ENCODE results near the gene PSMA2. TPM values are rescaled to one million over a fixed set of nuclear protein-coding genes. Genes with fewer than 3 reads are reported as not detected.

PSMA2 gene
- polyA plus RNA-seq, 1 donor, result 280 TPM

DNA sequence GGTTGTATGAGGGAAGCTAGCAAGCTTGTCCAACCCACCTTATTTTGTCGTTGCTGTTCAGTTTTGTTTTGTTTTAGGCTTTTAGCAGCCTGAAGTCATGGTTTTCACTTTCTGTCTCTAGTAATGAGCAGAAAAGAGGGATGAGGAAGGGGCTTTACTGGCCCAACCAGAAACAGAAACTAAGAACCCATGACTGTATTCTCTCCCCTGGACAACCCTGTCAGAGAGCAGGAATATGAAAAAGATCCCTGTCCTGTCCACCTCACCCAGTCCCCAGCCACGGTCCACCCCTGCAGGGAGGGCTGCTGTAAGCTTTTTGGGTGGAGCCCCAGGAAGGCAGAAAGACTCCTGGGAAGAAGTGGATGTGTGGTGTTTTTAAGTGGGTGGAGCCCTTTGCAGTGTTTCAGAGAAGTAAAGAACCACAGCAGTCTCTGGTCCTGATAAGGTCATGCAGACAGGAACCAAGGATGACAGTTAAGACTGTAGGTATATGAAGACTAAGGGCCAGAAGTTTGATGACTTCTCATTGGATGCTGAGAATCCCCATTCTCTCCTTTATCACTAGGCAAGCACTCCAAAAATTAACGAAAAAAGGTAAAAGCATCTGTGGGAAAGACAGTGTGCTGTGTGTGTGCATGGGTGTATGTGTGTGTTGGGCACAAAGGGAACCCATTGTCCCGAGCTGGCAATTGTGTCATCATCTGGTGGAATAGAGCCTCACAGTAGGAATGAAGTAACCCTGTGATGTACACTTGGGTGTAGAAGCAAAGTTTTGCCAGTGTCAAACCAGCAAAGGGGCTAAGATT lies 14.1 kb upstream of the PSMA2 start:
- DNase-seq, result no peak

DNA sequence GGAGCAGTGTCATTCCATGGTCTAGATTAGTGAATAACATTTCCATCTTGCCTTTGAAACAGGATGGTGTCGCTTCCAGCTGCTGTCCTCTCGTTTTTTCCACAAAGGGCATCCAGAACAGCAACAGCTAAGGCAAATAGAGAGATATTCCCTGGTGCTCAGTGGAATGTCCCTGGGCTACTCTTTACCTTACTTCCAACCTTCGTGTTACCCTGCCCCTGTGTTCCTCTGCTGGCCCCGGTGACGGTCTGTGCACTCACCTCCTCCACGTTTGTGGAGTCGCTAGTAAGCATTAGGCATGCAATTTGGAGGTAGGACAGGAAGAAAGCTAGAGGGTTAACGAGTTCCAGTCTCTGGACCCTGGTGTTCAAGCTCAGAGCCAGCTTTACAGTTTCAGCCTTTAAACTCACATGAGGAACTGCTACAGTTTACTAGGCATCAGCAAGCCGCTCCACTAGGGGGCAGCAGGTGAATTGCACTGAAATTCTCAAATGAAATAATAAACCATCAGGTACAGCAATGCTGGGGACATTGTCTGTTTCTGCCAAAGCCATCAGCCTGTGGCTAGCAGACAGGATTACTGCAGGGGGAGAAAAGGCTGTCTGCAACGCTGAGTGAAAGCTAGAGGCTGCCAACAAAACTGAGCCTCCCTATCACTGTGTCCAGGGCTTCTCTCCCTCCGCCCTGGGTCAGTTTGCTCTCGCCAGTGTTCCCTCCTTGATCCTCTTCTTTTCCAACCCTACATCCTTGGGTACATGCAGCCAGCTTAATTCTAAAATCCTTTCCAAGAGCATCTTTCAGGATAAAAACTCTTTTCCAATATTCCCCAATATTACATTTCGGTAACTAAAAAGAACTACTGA lies 9.2 kb upstream of the PSMA2 start:
- peak; percentile 84 for DNase-seq

DNA sequence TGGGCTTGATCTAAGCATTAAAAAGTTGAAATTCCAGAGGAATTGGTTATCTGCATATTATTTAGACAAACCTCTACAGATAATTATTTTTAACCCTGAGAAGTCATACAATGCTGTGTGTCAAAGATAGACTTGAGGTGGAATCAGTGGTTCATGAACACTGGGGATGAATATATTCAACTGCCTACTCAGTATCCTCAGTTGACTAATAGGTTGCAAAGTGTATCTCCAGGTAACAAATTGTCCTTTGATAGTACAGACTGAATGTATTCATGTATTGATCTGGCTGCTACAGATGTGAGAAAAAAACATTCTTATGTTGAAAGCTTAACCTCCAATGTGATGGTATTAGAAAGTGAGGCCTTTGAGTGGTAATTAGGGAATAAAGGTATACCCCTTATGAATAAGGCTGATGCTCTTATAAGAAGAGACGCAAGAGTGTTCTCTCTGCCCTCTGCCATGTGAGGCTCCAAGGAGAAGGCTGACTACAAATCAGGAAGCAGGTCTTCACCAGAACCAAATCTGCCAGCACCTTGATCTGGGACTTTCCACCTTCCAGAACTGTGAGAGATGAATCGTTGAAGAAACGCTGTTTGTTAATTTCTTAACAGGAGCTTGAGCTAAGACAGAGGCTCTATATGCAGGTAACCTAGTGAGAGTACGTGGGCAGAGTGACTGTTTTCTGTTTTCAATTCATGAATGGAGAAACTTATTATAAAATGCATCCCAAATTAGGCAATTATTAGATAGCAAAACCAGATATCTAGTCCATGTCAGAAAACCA lies 7.7 kb upstream of the PSMA2 start:
- no peak for DNase-seq

DNA sequence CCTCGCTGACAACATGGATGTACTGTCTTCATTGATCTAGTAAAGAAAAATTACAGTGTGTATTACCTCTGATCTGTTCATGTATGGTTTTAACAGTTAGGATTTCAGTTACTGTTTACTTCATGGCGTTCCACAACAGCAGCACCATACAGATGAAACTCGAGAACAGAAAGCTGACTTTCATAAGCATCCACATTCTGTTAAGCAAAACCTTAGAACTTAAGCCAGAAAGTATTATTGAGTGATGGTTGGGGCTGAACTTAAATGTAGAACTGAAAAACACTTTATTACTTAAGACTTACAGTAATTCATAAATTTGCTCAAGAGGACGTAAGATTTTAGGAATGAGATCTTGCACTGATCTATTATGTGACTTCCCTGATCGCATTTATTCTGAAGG lies 3.9 kb upstream of the PSMA2 start:
- no peak for DNase-seq

DNA sequence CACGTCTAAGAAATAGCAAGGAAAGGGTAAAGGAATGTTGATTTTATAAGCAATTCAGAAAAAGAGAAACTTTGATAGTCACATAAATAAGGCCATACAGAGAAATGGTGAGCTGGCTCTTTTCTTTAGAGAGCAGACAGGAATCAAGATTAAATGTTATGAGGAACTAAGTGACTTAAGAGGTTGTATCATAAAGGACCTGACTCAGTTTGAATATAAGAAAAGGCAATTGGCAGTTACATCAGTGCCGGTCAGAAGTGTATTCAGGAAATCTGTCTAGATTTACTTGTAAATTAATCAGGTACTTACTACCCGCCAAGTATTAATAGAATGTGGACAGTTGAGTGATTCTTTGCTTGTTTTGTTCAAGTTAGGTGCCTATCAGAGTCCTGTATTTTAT lies 2.3 kb upstream of the PSMA2 start:
- DNase-seq, result no peak

DNA sequence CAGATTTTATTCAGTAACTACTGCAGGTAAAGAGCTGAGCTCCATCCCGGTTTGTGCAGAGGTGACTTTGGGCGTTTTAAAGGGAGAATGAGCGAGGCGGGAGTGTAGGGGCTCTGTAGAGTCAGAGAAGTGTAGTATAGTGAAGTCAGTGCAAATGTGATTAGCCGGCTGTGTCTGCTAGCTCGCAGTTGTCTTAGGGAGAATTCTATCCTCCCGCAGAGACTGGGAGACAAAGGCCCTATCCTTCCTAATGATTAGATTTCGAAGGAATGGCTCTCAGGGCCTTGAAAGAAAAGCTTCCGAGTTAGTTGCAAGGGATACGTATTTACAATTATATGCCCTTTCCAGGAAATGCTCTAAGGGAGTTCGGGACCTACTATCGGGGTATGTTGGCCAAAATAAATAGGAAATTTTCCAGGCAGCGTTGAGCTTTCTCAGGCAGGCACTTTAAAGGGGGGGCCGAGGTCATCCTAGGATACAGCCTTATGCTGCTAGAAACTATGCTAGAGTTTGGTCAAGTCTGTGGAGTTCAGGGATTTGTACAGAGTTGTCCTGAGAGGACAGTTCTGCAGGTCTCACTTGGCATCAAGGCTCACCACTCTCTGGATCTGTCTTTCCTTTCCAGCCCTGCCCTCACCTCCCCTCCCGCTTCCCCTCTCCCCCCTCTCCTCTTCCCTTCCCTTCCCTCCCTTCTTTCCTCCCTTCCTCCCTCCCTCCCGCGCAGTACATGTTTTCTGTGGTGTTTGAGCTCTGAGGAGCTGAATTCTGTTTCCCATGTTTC lies 1.0 kb upstream of the PSMA2 start:
- peak; percentile 55 for DNase-seq

DNA sequence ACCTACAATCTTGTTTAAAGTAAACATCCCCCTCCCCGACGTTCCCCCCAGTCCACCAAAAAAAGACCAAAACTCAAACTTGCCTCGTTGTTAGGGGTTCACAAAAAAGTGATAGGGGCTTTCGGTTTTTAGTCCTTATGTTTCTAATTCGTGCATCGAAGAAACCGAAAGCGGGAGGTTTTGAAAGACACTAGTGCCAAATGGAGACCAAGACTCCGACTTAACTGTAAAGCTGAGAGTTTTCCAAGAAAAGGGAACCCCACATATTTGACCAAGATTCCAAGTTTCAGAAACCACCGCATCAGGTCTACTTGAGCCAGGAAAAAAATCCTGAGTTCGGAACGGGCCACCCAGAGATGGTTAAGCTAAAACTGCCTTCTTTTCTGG lies 534 bp downstream of the PSMA2 start:
- DNase-seq, result no peak

DNA sequence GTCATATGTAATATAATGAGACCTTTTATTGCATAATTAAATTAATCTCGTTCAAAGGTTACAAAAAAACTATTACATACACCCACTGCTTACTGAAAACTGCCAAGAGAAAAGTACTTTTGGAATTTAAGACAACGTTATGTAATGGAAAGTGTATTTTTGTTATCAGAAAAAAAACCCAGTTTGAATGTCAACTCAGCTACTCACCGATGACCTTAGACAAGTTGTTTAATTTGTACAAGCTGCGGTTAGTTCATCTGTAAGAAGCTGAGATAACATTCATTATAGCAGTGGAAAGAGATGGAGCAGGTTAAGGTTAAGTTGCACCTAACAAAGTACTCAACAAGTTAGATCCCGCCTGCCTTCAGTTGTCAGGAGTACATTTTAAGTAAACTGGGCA lies 1.1 kb downstream of the PSMA2 start:
- DNase-seq, result no peak

DNA sequence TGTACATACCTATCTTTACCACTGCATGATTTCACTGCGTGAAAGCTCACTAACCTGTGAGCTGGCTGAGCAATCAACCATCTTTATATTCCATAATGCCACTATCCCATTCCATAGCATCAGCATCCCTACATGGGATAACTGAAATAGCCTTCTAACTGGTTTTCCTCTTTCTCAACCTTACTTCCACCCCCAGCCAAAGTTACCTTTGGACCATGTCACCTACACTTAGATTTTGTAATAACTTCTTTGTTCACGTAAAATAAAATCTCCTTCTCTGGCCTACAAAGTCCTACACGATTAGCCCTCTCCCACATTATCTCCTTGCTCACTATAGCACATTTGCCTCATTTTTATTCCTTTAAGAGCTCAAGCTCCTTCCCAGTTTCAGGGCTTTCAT lies 2.5 kb downstream of the PSMA2 start:
- no peak for DNase-seq

DNA sequence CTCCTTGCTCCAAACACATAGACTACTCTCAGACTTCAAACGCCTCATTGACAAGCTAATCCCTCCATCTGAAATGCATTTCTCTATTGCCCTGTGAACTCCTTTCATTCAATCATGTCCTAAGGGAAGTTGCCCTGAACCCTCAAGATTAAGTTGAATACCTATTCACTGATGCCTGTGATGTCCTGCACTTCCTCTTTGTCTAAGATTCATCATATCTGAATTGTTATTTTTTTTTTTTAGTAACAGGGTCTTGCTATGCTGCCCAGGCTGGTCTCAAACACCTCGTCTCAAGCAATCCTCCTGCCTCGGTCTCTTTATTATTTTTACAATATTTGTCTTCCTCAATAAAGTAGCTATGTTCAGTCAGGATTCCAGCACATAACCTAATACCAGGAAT lies 3.2 kb downstream of the PSMA2 start:
- DNase-seq, result no peak

DNA sequence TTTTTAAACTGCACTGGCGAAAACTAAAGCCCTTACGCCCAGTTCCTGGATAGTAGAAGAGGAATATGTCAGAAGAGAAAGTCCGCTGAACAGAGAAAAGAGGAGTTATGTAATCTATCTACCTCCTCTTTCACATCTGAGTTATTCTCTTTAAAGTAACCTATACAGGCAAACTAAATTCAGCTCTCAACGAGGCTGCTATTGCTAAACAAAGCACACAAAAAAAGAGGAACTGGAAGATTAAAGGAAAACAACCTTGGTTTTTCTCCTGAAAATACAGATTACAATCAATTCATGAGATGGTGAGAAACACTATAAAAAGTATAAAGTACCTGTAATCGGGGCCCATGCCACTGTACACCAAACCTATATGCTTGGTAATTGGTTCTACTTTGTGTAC lies 5.8 kb downstream of the PSMA2 start:
- DNase-seq, result no peak

DNA sequence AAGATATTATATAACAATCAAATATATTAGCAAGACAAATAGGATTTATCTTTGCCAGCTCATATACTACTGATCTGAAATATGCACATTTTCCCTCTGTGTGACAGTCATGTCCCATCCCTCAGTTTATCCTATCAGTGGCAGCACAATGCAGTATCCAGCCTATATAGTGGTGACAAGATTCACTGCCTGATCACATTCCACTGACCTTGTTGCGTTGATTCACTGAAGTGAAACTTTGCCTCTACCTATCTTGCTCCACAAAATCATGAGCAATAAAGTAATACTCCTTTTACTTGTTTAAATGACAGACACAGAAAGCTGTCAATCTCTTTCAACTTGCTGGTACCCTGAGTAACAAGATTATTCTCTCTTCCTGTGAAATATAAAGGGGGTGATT lies 6.3 kb downstream of the PSMA2 start:
- DNase-seq, result no peak

DNA sequence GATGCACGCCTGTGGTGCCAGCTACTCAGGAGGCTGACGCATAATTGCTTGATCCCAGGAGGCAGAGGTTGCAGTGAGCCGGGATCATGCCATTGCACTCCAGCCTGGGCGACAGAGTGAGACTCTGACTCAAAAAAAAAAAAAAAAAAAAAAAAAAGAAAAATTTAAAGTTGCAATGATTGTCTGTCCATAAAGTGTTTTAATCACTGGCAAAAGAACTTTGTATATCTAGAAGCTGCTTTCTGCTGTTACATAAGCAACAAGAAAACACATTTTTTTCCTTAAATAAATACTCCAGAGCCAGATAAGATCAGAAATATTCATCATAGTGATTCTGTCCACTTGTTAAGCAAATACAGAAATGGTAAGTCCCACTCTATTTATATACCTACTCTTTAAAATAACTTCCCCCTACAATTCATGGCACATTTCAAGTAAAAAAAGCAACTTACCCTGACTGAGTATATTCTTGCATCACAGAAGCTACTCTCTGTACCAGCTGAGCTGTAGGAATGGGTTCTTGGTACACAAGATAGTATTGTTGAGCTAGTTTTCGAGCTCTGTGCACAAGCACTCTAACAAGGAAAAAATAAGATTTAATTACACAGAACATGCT lies 7.6 kb downstream of the PSMA2 start:
- no peak for DNase-seq

DNA sequence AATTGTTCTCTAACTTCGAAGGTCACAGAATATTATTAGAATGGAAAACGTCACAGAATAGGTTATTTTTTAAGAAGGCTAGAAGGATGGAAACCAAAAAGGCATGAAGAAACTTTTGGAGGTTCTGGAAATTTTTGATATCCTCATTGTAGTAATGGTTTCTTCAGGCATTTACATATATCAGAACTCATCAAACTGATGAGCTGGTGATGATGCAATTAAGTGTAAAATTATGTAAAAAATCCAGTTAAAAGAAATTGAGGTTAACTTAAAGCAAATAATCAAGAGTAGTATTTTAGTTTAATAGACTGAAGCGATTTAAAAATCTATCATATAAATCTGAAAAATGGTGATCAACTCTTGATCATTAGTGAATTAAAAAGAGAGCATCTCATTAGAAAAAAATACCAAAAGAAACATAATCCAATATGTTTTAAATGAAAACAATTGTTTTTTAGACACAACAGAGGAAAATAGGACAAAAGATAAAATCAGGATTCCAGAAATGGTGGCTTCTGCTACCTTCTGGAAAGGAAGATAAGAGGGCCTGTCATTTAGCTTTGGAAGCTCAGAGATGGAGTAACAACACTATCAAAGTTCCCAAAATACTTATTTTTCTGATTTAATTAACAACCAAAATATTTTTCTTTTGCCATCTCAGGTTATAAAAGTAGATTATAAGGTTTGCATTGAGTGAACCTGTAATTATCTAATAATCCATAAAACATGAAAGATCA lies 9.8 kb downstream of the PSMA2 start:
- DNase-seq, result no peak

DNA sequence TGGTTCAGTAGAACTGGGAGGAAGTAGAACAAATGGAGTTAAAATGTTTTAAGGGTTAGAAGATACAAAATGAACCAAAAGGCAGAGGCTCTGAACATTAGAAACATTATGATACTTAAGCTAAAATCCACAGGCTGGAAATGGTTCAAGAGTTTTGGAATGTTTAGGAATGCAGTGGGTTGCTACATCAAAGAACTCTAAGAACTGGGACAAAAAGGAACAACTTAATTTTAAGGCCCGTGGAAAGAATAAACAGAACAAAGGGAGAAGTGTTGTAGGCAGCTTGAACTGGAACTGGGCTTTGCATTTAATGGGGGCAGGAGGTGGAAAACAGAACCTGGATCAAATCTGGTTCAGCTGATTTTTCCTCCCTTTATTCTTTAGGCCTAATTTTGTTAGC lies 16.6 kb downstream of the PSMA2 start:
- DNase-seq, result no peak

DNA sequence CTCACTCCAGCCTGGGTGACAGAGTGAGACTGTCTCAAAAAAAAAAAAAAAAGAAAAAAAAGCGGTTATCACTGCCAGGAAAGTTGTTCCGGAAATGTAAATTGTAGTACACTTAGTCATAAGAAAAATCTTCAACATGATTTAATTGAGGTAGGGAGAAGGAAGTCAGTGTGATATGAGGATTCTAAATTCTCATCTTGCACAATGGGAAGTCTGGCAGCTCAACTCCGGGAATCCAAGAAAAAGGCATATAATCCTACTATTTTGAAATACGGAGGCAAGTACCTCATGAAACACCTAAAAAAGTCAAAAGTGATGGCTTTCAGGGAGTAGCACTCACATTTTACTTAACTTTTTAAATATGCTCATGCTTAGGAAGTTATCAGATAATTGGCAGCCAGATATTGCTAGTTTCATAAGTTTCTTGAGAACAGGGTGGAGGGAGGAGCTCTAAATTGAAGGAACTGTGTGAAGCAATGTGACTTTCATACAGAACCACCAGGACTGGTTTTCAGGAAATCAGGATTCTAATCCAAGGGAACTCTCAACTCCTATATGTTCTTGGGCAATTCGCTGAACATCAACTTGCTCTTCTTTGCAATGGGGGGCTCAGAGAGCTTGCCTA lies 17.4 kb downstream of the PSMA2 start:
- no peak for DNase-seq

DNA sequence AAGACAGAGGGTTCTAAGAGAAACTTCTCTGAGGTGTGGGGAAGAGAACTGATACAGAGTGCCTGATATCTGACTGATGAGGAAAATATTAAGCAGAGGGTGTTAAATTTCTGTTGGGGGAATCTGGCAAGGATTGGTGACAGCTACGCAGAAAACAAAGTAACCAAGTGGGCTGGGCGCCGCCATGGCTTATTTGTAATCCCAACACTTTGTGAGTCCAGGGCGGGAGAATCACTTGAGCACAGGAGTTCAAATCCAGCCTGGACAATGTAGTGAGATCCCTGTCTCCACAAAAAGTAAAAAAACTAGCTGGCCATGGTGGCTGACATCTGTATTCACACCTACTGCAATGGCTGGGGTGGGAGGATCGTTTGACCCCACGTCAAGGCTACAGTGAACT lies 18.0 kb downstream of the PSMA2 start:
- no peak for DNase-seq

DNA sequence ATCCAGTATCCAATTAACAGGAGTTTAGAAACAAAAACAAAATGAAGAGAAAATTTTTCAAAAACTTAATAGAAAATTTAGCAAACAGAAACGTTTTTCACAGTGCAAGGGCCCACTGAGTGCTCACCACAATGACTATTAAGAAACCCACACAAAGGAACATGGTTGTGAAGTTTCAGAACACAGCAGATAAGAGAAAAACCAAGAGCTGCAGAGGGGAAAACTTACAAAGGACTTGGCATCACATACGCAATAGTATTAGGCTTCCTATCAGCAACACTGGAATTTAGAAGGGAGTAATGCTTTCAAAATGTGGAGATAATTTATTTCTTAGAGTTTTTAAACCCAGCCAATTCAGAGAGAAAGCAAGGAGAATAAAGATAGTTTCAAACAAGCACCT lies 18.4 kb downstream of the PSMA2 start:
- DNase-seq, result no peak

DNA sequence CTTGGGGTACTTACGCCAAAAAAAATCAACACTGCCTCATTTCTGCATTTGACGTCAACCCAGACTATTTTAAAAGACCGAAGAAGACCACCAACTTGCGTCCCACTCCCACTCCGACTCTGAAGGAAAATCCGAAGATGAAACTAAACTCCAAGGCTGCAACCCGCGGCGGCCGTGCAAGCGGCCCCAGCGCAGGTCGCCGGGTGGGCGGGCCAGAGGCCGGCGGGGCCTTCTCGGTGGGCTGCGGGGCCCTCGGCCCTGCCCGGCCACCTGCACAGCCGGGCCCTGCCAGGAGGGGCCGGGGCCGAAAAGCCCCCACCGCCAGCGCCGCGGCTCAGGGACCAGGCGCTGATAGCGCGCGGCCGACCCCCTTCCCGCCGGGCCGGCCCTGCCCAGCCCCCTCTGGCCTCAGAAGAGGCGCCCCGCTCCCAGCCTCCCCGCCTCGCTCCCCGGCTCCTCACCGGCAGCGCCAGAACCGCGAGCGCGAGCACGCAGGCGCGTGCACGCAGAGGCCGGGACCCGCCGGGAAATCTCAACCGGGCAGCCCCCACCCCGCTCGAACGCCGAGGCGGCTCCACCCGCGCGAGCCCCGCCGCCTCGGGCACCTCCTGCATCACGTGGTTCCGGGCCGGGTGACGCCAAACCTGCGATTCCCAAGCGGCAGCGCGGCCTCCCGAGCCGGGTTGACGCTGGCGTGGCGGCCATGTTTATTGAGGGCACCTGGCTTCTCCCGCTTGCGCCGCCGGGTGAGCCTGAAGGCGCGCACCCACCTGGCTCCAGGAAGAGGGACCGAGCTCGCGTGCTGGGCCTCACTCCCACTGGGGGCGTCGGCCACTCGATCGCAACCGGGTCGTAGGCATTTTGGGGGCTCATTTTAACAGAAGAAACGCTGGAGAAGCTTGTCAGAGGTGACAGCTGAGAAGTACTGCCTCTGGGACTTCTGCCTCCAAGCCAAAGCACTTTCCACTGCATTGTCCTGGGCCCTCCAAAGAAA lies 20.2 kb downstream of the PSMA2 start, which contains the start of gene C7orf25:
Gene C7orf25, minus strand, starts transcription at position 617 of the 994 bp plus-strand sequence. CDS start 1,170 bp downstream, outside the sequence.
- peak; percentile 93 for DNase-seq
